ENCODE results near the gene SLC27A5.
"Not testable (repeated sequence)": the region's sequence is repeated elsewhere in the genome, so short reads cannot be mapped to it uniquely, and the experiment has no call there.

SLC27A5 gene

DNA sequence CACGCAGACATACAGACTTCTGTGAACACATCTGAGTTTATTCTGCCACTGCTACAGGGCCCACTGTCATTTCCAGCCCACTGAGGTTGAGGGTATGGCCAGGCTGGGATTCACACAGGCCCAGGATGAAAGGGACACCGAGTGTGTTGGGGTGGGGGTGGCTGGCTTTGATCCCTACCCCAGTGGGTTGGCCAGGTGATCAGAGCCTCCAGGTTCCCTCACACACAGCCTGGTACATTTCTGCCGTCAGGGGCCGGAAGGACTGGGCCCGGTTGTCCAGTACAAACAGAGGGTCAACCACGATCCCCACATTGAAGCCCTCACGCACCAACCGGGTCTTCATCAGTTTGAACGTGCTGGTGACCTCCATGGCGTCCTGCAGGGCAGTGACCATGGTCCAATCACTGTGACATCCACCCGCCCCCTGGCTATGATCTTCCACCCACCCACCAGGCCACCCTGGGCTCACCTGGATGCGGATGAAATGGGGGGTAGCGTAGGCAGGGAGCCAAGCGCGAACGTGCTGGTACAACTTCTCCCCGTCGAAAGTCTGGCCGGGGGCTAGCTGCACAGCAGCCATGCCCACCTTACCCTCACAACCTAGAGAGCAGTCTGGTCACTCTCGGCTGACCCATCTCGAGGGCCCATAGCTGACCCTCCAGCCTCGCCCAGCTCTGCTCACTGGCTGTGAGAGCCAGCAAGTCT lies 13.3 kb downstream of the SLC27A5 start:
- DNase-seq (ENCODE audit: low read depth in 2 of 2), result no peak

DNA sequence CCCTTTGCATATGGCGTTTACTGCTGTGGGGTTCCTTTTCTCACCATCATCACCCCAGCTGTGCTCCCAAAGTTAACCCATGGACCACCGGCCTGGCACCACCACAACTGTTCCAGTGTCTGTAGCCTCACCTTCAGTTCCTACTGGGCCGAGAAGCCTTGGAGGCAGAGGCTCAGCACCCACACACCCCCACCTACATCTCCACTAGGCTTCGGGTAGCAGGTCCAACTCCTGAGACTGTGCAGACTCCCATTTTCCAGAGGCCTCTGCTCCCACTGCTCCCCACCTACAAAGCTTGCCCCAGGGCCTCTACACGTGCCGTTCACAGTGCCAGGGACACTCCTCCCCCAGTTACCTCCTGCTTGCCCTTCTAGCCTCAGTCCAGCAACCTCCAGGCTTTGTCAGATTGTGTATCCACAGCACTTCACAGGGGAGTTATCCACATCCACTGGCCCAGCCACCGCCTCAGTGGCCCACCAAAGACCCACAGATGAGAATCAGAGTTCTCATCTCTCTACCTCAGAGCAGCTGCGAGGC lies 14.1 kb downstream of the SLC27A5 start:
- no peak for DNase-seq (ENCODE audit: low read depth in 2 of 2)

DNA sequence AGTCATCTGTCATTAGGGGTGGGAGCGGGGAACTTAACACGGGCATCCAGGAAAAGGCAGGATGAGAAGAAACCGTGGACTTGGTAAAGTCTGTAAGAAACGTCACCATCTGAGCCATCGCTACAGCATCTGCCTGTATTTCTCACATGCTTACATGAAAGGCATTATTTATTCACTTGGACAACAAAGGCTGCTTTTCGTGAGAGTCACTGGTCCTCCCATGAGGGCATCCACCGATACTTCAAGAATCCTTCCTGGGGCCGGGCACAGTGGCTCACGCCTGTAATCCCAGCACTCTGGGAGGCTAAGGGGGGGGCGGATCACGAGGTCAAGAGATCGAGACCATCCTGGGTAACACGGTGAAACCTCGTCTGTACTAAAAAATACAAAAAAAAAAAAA lies 19.5 kb downstream of the SLC27A5 start:
- DNase-seq (ENCODE audit: low read depth in 2 of 2), result no peak

DNA sequence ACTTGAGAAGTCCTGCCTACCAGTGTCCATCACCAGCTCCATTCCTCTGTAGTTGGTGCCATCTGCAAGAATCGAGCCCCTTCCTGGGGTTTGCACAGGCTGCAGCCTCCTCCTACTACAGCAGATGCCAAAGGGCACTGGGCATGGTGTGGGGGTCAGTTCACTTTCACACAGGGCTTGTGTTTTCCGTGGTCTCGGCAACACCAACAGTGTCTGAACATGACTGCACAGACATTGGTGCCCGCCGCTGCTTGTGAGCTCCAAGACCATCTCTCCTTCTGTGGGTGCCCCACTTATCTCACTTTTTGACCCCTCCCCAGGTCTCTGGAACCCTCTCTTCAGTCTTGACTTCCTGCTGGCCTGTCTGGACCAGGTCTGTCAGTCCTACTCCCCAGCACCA lies 20.4 kb downstream of the SLC27A5 start:
- DNase-seq (ENCODE audit: low read depth in 2 of 2), result no peak

DNA sequence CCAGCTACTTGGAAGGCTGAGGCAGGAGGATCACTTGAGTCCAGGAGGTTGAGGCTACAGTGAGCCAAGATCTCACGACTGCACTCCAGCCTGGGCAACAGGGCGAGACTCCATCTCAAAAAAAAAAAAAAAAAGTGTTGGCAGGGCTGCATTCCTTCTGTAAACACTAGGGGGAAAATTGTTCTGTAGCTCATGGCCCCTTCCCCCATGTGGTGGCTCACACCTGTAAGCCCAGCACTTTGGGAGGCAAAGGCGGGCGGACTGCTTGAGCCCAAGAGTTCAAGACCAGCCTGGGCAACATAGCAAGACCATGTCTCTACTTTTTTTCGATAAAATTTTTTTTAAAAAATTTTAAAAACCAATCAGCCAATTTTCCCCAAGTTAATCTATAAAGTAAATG lies 27.4 kb downstream of the SLC27A5 start:
- not testable (repeated sequence) for DNase-seq (ENCODE audit: low read depth in 2 of 2)

DNA sequence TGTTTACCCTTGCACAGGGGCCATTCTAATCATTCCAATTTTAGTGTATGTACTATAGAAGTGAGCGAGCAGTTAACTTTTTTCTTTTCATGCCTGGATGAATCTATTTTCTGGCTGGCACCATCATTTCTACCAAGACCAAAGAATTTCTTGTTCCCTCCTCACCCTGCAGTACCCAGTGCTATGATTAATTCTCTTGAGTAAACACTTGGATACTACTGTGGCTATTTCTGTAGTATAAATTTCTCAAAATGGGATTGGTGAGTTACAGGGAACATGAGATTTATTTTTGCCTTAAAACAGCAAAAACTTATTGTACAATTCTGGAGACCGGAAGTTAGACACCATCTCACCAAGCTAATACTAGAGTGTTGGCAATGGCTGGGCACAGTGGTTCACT lies 28.0 kb downstream of the SLC27A5 start:
- DNase-seq (ENCODE audit: low read depth in 2 of 2), result no peak

DNA sequence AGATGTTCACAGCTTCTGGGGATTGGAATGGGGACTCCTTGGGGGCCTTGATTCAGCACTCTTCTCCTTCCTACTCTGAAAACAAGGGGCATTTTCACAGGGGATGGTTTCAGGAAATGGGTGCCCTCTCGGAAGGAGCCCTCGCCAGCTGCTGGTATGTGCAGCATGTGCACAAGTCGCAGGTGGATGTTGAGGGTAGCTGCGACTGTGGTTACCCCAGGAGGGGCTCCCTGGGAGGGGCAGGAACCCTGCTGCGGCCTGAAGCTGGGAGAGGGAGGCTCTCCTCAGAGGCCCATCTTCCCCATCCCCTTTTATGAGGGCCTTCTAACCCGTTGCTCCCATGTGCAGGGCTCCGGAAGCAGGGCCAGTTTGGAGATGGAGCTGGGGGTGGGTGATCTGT lies 29.4 kb downstream of the SLC27A5 start:
- no peak for DNase-seq (ENCODE audit: low read depth in 2 of 2)

DNA sequence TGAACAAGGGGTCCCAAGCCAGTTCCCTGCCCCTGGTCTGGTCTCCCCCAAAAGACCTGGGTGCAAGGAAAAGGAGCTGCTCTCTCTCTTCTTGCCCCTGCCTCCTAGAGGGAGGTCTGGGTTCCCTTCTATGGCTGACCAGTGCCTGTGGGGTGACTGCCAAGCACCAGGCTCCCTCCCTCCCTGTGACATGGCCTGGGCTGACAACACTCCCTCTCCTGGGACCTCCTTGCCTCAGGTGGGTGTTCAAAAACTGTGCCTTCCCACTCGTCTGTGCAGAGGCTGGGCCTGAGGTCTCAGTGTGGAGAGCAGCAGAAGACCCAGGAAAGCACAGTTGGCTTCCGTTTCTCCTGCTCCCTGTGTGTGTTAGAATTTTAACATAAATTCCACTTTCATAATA lies 31.0 kb downstream of the SLC27A5 start:
- DNase-seq (ENCODE audit: low read depth in 2 of 2), result no peak

DNA sequence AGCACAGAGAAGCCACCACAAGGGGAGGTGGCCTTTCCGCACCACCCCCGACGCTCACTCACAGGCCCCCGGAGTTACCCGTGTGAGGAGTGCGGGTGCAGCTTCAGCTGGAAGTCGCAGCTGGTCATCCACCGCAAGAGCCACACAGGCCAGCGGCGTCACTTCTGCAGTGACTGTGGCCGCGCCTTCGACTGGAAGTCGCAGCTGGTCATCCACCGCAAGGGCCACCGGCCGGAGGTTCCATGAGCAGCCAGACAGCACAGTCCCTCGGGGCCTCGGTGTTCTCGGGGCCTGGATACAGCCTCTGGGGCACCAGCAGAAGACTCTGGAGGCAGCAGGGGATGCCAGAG lies 31.3 kb downstream of the SLC27A5 start:
- DNase-seq (ENCODE audit: low read depth in 2 of 2), result no peak

DNA sequence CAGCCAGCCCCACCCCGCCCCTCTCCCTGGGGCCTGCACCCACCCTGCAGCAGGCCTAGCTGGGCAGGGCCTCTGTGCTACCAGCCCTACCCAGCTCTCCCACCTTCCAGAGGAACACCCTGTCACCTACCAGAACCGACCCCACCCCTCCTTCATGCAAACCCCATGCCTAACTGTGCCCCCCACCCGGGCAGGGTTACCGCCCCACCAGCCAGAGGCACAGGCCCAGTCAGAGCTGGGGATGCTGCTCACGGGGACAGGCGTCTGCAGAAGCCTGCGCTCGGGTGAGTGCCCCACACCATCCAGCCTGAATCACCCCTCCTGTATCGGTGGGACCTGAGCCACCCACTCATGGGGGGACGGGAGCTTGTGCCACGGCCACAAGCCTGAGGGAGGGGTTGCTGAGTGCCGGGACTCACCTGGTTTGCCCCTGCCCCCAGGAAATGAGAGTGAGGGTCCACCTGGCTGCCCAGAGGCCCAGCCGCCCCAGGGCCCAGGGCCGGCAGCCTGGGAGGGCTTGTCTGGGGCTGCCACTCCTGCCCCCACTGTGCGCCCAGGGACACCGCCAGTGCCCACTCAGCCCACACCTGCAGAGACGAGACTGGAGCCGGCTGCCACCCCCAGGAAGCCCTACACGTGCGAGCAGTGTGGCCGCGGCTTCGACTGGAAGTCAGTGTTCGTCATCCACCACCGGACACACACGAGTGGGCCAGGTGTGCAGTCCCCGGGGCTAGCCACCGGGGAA lies 31.9 kb downstream of the SLC27A5 start:
- DNase-seq (ENCODE audit: low read depth in 2 of 2), result no peak

DNA sequence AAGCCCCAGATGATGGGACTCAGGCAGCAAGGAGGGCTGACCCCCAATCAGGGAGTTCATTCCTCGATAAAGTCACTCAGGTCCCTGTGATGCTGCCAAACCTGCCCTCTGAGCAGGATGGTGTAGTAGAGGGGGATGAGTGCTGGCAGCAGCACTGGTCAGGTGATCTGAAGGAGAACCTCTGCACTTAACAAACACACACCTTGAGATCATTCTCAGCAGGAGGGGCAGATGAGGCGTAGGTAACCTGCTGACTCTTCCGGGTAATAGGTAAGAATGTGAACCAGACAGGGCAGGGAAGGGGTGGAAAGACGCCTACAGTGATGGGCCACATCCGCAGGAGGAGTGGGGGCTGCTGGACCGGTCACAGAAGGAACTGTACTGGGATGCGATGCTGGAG lies 32.5 kb downstream of the SLC27A5 start:
- DNase-seq (ENCODE audit: low read depth in 2 of 2), result no peak

DNA sequence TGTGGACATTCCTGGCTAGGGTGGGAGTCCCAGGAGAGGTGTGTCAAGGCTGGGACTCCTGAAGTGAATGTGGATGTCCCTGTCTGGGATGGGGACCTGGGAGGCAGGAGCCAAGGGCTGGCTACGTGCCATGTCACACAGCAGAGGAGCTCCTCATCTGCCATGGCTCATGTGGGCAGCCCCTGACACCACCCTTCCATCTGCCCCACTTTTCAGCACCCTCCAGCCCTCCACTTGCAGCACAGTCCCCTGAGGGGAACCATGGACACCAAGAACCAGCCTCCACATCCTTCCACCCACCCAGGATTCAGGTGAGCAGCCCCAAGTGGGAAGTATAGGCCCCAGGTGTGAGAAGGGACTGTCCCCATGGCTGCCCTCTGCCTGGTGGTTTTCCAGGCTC lies 33.9 kb downstream of the SLC27A5 start:
- DNase-seq (ENCODE audit: low read depth in 2 of 2), result no peak

DNA sequence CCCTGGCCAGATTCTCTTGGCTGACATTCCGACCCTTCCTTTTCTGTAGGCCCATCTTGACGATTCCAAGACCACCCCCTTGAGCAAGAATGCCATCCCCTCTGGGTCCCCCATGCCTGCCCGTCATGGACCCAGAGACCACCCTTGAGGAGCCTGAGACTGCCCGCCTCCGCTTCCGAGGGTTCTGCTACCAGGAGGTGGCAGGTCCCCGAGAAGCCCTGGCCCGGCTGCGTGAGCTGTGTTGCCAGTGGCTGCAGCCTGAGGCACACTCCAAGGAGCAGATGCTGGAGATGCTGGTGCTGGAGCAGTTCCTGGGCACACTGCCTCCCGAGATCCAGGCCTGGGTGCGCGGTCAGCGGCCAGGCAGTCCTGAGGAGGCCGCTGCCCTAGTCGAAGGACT lies 34.7 kb downstream of the SLC27A5 start:
- no peak for DNase-seq (ENCODE audit: low read depth in 2 of 2)

DNA sequence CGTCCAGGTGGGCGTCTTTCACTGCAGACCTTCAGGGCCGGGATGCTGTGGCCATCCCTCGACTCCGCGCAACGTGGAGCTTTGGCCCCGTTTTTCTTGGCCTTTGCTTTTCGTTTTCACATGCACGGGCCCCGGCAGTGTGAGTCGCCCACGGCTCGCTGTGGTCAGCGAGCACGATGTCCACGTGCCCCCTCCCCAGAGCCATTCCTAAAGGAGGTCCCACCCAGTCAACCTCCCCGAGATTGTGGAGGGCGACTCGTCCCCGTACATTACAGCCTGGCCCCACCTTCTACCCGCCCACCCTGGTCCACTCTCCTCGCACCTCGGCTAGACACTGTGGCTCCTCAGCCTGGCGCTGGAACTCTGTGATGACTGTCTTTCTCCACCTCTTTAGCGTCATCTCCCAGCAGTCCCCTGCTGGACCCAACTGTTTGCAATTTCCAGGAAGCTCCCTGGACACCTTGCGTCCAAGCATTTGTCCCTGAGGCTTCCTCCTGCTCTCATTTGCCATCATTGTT lies 35.2 kb downstream of the SLC27A5 start:
- no peak for DNase-seq (ENCODE audit: low read depth in 2 of 2)

DNA sequence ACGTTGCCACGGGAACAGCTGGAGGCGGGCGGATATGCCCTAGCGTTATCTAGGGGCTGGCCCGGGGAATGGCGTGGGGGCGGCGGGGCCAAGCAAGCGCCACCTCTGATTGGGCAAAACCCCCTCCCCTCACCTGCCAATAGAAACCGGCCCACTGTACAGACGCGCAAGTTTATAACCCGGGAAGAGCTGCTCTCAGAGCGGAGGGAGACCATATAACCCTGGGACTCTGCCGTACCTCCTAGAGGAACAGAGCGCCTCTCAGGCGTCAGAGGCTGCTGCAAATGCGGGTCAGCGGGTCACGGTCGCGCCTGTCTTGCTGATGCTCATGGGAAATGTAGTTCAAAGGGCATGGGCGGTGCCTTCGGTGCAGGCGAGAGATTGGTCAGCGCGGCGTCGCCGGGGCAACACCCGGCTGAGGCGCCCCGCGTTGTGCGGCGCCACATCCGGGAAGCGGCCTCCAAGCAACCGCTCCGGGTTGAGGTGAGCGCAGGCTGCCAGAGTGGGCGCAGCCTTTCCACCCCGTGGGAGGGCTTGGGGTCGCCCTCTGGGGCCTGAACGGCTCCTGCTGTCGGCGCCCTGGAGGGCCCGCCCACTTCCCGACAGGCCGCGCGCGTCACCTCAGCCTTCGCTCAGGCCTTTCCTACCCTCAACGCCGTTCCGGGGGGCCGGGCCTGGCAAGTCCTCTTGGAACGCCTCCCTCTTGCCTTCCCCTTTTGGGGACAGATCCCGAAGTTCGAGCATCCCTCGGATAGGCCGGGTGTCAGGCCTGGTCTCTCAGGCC lies 35.9 kb downstream of the SLC27A5 start, which contains the start of gene ZNF446:
ZNF446 (plus strand) TSS at position 639 of the 784 bp plus-strand sequence. CDS start 867 bp downstream, outside the sequence.
- peak; percentile 95 to 96 for DNase-seq (ENCODE audit: low read depth in 2 of 2)

DNA sequence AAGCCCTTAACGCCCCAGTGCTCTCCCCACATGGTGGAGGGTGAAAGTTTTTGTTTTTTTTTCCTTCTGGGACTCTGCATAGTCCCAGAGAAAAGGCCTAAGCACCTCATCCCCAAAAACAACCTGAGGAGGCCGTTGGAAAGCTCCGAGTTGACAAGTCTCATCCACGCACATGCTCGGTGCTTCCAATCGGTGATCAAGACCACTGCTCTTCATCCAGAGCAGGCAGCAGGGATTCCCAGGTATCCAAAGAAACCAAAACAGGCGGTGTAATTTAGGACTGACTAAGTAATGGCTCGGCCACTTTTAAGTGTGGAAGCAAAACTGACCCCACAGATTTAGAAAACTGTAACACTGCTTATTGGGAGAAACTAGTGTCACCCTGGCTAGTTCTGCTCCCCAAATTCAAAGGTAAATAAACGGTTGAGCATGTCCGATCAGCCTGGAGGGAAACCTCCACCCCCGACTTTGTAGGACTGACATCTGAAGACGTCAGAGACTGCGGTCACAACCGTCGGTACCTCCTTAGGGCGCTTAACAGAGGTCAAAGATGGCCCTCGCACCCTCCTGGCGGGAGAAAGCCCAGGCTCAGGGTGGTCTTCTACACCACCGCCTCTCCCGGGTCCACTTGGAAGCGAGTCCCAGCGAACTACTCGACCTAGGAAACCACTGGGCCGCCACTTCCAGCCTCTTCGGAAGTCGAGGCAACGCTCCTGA lies 36.6 kb downstream of the SLC27A5 start:
- DNase-seq (ENCODE audit: low read depth in 2 of 2), result no peak

DNA sequence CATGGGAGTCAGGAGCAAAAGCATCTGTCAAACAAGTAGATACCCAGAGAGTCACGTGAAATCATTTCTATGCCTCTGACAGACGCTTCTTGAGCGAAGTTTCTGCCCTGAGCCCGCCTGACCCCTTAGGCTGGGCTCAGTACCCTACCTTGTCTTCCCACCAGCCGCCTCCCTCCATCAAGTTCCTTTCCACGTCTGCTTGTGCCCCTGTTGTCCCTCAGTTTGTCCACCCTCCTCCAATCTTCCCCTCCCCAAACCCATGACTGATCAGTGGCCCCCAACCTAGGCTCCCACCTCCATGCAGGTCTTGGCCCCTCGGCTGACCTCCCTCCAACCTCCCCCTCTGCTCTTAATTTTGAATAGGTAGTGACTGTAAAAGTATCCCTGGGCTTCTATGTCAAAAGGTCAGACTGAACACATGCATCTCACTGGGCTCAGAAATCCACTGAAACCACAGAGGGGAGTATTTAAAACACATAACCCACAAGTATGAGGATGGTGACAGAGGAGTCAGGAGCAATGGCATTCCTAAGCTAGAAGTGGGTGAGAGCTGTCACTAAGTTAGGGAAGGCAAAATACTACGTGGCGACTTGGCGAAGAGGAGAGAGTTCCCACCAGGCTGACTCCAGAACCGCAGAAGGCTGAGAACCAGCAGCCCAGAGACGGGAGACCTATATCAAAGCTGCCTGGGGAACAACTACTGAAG lies 37.3 kb downstream of the SLC27A5 start:
- DNase-seq (ENCODE audit: low read depth in 2 of 2), result no peak

DNA sequence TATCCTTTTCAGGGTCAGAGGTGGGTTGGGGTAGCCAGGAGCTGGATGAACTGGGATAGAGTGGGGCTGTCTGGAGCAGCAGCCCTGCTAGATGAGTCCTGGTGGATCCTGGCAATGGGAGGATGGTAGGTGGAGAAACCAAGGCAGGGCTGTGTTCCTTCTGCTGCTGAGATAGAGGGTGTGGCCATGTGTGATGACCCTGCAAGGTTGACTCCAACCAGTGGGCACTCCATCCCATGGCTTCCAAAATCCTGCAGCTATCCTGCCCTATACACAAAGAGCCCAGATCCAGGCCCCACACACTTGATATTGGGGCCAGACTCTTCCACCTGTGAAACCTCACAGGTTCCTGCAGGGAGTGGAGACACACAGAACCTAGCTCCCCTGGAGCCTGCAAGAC lies 38.0 kb downstream of the SLC27A5 start:
- DNase-seq (ENCODE audit: low read depth in 2 of 2), result no peak

DNA sequence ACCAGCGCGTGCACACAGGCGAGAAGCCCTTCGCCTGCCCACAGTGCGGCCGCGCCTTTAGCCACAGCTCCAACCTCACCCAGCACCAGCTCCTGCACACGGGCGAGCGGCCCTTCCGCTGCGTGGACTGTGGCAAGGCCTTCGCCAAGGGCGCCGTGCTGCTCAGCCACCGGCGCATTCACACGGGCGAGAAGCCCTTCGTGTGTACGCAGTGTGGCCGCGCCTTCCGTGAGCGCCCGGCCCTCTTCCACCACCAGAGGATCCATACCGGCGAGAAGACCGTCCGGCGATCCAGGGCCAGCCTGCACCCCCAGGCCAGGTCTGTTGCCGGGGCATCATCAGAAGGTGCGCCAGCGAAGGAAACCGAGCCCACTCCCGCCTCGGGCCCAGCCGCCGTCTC lies 40.1 kb downstream of the SLC27A5 start:
- no peak for DNase-seq (ENCODE audit: low read depth in 2 of 2)

DNA sequence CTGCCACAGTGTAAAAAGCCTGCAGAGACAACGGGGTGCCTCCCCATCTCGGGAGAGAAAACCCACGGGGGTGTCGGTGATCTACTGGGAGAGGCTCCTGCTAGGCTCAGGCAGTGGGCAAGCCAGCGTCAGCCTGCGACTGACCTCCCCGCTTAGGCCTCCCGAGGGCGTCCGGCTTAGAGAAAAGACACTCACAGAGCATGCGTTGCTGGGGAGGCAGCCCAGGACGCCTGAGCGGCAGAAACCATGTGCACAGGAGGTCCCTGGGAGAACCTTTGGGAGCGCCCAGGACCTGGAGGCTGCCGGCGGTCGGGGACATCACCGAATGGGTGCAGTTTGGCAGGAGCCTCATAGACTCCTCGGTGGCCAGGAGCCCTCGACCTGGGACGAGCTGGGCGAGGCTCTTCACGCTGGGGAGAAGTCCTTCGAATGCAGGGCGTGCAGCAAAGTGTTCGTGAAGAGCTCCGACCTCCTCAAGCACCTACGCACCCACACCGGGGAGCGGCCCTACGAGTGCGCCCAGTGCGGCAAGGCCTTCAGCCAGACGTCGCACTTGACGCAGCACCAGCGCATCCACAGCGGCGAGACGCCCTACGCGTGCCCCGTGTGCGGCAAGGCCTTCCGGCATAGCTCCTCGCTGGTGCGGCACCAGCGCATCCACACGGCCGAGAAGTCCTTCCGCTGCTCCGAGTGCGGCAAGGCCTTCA lies 40.8 kb downstream of the SLC27A5 start:
- not testable (repeated sequence) for DNase-seq (ENCODE audit: low read depth in 2 of 2)
